GM12891 (cell line): ENCODE results near the gene ACTN4.

Experiments
- PAX5 ChIP-seq: IDR thresholded peaks from 2 replicates; pipeline ENCODE4 v1.6.1; 2011; ENCODE audit warnings: low read length, moderate library complexity, mild to moderate bottlenecking; ENCODE audit not compliant: insufficient read depth, severe bottlenecking
- POLR2A ChIP-seq: IDR thresholded peaks from 2 replicates; pipeline ENCODE4 v1.6.1; 2011; ENCODE audit warnings: low read depth, low read length, control low read depth
- POLR2AphosphoS5 ChIP-seq: IDR thresholded peaks from 2 replicates; pipeline ENCODE4 v1.6.1; 2011; ENCODE audit warnings: low read depth, low read length, control low read depth
- SPI1 ChIP-seq: IDR thresholded peaks from 2 replicates; pipeline ENCODE4 v1.6.1; 2011; ENCODE audit warnings: low read depth, low read length, control low read depth
- TAF1 ChIP-seq: IDR thresholded peaks from 2 replicates; pipeline ENCODE4 v1.6.1; 2011; ENCODE audit warnings: low read depth, low read length, control low read depth

- no peak for TF ChIP-seq POLR2A
- no peak for TF ChIP-seq POLR2AphosphoS5
- TF ChIP-seq SPI1 = no peak
- TF ChIP-seq TAF1 = no peak
- no peak for TF ChIP-seq PAX5
Measured at GRCh38 chr19:38661136-38661535, 13.7 kb downstream of the ACTN4 start.
